Neural progenitor cell (in vitro differentiated cells): ENCODE measurements around the gene TREX2. TPM values are rescaled to one million over a fixed set of nuclear protein-coding genes. Genes with fewer than 3 reads are reported as not detected.

Experiments used
- DNase-seq: peaks from one replicate; pipeline ENCODE4 v3.0.0-alpha.2; 2016; ENCODE audit warnings: low spot score
- H2AFZ ChIP-seq: fragments of 200-600 bp; sonication (generic); replicated peaks from 2 replicates; pipeline ENCODE4 v1.6.1; 2016; ENCODE audit warnings: antibody characterized with exemption
- H3F3A ChIP-seq: fragments of 200-600 bp; sonication (generic); 2 replicates; pipeline ENCODE4 v1.6.1; 2016; ENCODE audit warnings: antibody characterized with exemption, low read depth
- H3K27ac ChIP-seq: fragments of 200-600 bp; sonication (generic); 2 replicates; pipeline ENCODE4 v1.5.1; 2016; ENCODE audit warnings: mild to moderate bottlenecking
- H3K27me3 ChIP-seq: fragments of 200-600 bp; sonication (generic); 2 replicates; pipeline ENCODE4 v1.6.1; 2016; ENCODE audit warnings: mild to moderate bottlenecking, moderate library complexity
- H3K36me3 ChIP-seq: fragments of 200-600 bp; sonication (generic); 2 replicates; pipeline ENCODE4 v1.5.1; 2016
- H3K4me1 ChIP-seq: fragments of 200-600 bp; sonication (generic); 2 replicates; pipeline ENCODE4 v1.6.1; 2016; ENCODE audit warnings: mixed run types
- H3K4me2 ChIP-seq: fragments of 200-600 bp; sonication (generic); 2 replicates; pipeline ENCODE4 v1.6.1; 2016
- H3K4me3 ChIP-seq: fragments of 200-600 bp; sonication (generic); 2 replicates; pipeline ENCODE4 v1.5.1; 2016
- H3K79me2 ChIP-seq: fragments of 200-600 bp; sonication (generic); 2 replicates; pipeline ENCODE4 v1.6.1; 2016; ENCODE audit warnings: low read depth
- H3K9ac ChIP-seq: fragments of 200-600 bp; sonication (generic); 2 replicates; pipeline ENCODE4 v1.6.1; 2016
- H3K9me3 ChIP-seq: fragments of 200-600 bp; sonication (generic); 2 replicates; pipeline ENCODE4 v1.5.1; 2016; ENCODE audit warnings: low read depth
- H4K20me1 ChIP-seq: fragments of 200-600 bp; sonication (generic); 2 replicates; pipeline ENCODE4 v1.6.1; 2016; ENCODE audit warnings: low read depth
- H3K27ac Mint-ChIP-seq: 3 replicates; pipeline ENCODE4 v1.8.0; 2021; ENCODE audit warnings: mixed read lengths
- H3K27me3 Mint-ChIP-seq: 2 replicates; pipeline ENCODE4 v1.8.0; 2022; ENCODE audit warnings: low read depth, mild to moderate bottlenecking, inconsistent platforms, moderate library complexity, mixed read lengths; ENCODE audit not compliant: insufficient read depth
- H3K36me3 Mint-ChIP-seq: 3 replicates; pipeline ENCODE4 v1.8.0; 2021; ENCODE audit warnings: mixed read lengths
- H3K4me1 Mint-ChIP-seq: 3 replicates; pipeline ENCODE4 v1.8.0; 2021; ENCODE audit warnings: mixed read lengths
- H3K4me3 Mint-ChIP-seq: 3 replicates; pipeline ENCODE4 v1.8.0; 2021; ENCODE audit warnings: mild to moderate bottlenecking, moderate library complexity, mixed read lengths
- H3K9me3 Mint-ChIP-seq: 3 replicates; pipeline ENCODE4 v1.8.0; 2020; ENCODE audit warnings: mixed read lengths
- EZH2 ChIP-seq: fragments of 200-600 bp; sonication (generic); IDR thresholded peaks from 2 replicates; pipeline ENCODE4 v1.6.1; 2017; ENCODE audit warnings: antibody characterized with exemption, mild to moderate bottlenecking, moderate library complexity
- EZH2phosphoT487 ChIP-seq: fragments of 200-600 bp; sonication (generic); IDR thresholded peaks from 2 replicates; pipeline ENCODE4 v1.6.1; 2017; ENCODE audit warnings: antibody characterized with exemption
- total RNA-seq: library from RNA; depleted of rRNA; stranded (reverse); fragments of >200 nt; gene quantifications from 2 replicates; pipeline ENCODE4 v1.2.3, GENCODE V29; 2015; ENCODE audit warnings: low replicate concordance
- TF ChIP-seq, protein P1 (sequence below): fragments of 200-600 bp; sonication (generic); IDR thresholded peaks from 2 replicates; pipeline ENCODE4 v1.5.1; 2017; ENCODE audit warnings: antibody characterized with exemption, mild to moderate bottlenecking

TREX2 gene
- total RNA-seq, 1 donor from 2014 or later: not detected

DNA sequence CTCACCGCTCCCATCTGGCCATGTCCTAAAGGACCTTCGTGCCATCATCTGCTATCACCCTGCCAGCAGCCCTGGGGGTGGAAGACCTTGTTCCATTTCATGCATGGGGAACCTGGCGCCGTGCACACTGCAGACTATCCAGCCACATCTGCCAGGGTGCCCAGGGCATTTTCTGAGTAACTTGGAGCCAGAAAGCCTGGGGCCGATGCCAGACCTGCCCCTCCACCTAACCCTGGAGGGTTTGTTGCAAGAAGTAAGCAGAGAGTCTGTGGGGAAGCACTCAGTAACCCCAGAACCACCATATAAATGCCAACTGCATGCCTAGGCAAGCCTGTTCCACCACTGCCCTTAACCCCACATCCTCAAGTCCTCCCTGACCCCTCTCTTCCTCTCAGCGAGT is 17.2 kb upstream of the TREX2 start:
- DNase-seq: no peak
- Histone ChIP-seq H3K4me2 (no peak overlapping the region), H3K4me3 (no peak overlapping the region), H3K79me2 (no peaks in the 10 kb centered on the region), H4K20me1 (no peaks in the 10 kb centered on the region), H3K27ac (no peak overlapping the region), H3F3A (no peaks in the 10 kb centered on the region), H3K9ac (no peak overlapping the region), H2AFZ (no peak overlapping the region), H3K36me3 (no peaks in the 10 kb centered on the region), H3K27me3 (no peaks in the 10 kb centered on the region), H3K9me3 (no peaks in the 10 kb centered on the region), H3K4me1 (no peaks in the 10 kb centered on the region)
- no peak overlapping the region for H3K4me3 Mint-ChIP-seq
- no peaks in the 10 kb centered on the region for H3K4me1 Mint-ChIP-seq
- no peaks in the 10 kb centered on the region for H3K27me3 Mint-ChIP-seq
- TF ChIP-seq, protein P1, sequence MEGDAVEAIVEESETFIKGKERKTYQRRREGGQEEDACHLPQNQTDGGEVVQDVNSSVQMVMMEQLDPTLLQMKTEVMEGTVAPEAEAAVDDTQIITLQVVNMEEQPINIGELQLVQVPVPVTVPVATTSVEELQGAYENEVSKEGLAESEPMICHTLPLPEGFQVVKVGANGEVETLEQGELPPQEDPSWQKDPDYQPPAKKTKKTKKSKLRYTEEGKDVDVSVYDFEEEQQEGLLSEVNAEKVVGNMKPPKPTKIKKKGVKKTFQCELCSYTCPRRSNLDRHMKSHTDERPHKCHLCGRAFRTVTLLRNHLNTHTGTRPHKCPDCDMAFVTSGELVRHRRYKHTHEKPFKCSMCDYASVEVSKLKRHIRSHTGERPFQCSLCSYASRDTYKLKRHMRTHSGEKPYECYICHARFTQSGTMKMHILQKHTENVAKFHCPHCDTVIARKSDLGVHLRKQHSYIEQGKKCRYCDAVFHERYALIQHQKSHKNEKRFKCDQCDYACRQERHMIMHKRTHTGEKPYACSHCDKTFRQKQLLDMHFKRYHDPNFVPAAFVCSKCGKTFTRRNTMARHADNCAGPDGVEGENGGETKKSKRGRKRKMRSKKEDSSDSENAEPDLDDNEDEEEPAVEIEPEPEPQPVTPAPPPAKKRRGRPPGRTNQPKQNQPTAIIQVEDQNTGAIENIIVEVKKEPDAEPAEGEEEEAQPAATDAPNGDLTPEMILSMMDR: no peak
- H3K27ac Mint-ChIP-seq: no peak overlapping the region
- H3K36me3 Mint-ChIP-seq: peaks cover 9% of the 10 kb centered on the region
- peaks cover 27% of the 10 kb centered on the region for H3K9me3 Mint-ChIP-seq

DNA sequence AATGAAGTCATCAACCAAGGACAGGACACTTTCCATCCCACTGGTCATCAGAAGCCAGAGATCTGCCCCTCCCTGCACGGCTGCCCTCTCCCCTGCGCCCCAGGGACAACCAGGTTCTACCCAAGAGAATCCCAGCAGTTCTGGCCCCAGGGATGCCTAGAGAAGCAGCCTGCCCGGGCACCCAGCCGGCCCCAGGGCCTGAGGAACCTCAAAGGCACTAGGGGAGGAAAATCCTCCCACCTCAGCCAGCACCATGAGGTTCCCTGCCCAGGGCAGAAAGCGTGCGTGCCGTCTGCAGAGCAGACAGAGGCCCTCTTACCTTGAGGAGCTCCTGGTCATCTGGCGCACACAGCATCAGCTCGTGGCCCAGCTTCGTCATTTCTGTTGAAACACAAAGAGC is 16.4 kb upstream of the TREX2 start:
- no peaks in the 10 kb centered on the region for H4K20me1 ChIP-seq
- peaks cover 27% of the 10 kb centered on the region for H3K9me3 Mint-ChIP-seq
- DNase-seq: no peak
- H3K27ac Mint-ChIP-seq: no peak overlapping the region
- H3K4me2 ChIP-seq: no peak overlapping the region
- H3K4me1 ChIP-seq: no peaks in the 10 kb centered on the region
- no peaks in the 10 kb centered on the region for H3F3A ChIP-seq
- H3K9me3 ChIP-seq: no peaks in the 10 kb centered on the region
- TF ChIP-seq, protein P1: no peak
- no peak overlapping the region for H2AFZ ChIP-seq
- H3K27me3 ChIP-seq: no peaks in the 10 kb centered on the region
- no peak overlapping the region for H3K9ac ChIP-seq
- no peak overlapping the region for H3K27ac ChIP-seq
- no peaks in the 10 kb centered on the region for H3K27me3 Mint-ChIP-seq
- no peaks in the 10 kb centered on the region for H3K36me3 ChIP-seq
- no peak overlapping the region for H3K4me3 Mint-ChIP-seq
- peaks cover 9% of the 10 kb centered on the region for H3K36me3 Mint-ChIP-seq
- no peaks in the 10 kb centered on the region for H3K79me2 ChIP-seq
- no peak overlapping the region for H3K4me3 ChIP-seq
- no peaks in the 10 kb centered on the region for H3K4me1 Mint-ChIP-seq

DNA sequence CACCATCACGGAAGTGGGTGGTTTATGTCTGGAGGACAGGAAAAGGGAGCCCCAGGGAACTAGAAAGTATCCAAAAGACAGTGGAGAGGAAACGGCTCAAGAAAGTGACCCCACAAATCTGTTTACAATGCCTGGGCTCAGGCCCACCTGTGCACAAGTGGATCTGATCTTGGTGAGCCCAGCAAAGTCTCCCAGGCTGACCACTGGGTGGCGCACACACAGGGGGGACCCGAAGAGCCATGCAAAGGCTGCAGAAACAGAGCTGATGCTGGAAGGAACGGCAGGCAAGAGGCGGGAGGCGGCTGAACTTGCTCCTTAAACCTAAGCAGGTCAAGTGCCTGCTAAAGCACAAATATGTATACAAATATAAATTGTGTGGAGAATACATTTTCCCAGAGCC is 15.0 kb upstream of the TREX2 start:
- Mint-ChIP-seq H3K27me3 (no peaks in the 10 kb centered on the region), H3K4me1 (no peaks in the 10 kb centered on the region), H3K4me3 (no peak overlapping the region), H3K36me3 (peaks cover 9% of the 10 kb centered on the region), H3K27ac (no peak overlapping the region), H3K9me3 (peaks cover 30% of the 10 kb centered on the region)
- Histone ChIP-seq H4K20me1 (no peaks in the 10 kb centered on the region), H3K9me3 (no peaks in the 10 kb centered on the region), H3K27ac (no peak overlapping the region), H2AFZ (no peak overlapping the region), H3F3A (no peaks in the 10 kb centered on the region), H3K27me3 (no peaks in the 10 kb centered on the region), H3K36me3 (no peaks in the 10 kb centered on the region), H3K4me3 (no peak overlapping the region), H3K4me2 (no peak overlapping the region), H3K9ac (no peak overlapping the region), H3K79me2 (no peaks in the 10 kb centered on the region), H3K4me1 (no peaks in the 10 kb centered on the region)
- DNase-seq: peak; percentile 69
- TF ChIP-seq, protein P1: peak; percentile 68
- TF ChIP-seq EZH2phosphoT487: no peak

DNA sequence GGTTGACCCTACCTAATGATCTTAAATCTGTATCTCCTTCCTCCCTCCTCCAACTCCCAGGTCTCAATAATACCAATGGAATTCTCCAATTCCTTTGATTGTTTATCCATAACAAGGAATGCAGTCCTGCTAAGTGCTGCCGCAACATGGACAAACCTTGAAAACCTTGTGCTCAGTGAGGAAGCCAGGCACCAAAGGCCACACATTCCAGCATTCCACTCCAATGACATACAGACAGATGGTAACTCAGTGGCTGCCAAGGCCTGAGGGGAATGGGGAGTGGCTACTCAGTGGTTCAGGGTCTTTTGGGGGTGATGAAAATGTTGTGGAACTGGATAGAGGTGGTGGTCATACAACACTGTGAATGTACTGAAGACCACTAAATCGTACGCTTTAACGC is 14.1 kb upstream of the TREX2 start:
- Histone ChIP-seq H3K36me3 (no peaks in the 10 kb centered on the region), H2AFZ (no peak overlapping the region), H3K4me3 (no peak overlapping the region), H3K9me3 (no peaks in the 10 kb centered on the region), H3F3A (no peaks in the 10 kb centered on the region), H3K4me1 (no peaks in the 10 kb centered on the region), H3K27me3 (no peaks in the 10 kb centered on the region), H4K20me1 (no peaks in the 10 kb centered on the region), H3K79me2 (no peaks in the 10 kb centered on the region), H3K27ac (no peak overlapping the region), H3K4me2 (no peak overlapping the region), H3K9ac (no peak overlapping the region)
- no peaks in the 10 kb centered on the region for H3K27me3 Mint-ChIP-seq
- H3K4me1 Mint-ChIP-seq: no peaks in the 10 kb centered on the region
- H3K36me3 Mint-ChIP-seq: peaks cover 9% of the 10 kb centered on the region
- no peak overlapping the region for H3K4me3 Mint-ChIP-seq
- H3K9me3 Mint-ChIP-seq: peaks cover 30% of the 10 kb centered on the region
- no peak overlapping the region for H3K27ac Mint-ChIP-seq
- TF ChIP-seq, protein P1: no peak
- no peak for TF ChIP-seq EZH2
- TF ChIP-seq EZH2phosphoT487: no peak
- DNase-seq: no peak
